Prostate gland (tissue), 2 donors: ENCODE data around the gene KDM4C.

Experiments
- CTCF ChIP-seq, 4 experiments: fragments of 200-600 bp in 2 of 4; fragments of 450-650 bp in 2 of 4; sonication (generic) in 2 of 4; IDR thresholded peaks; 1 replicate in 3 of 4; 2 replicates in 1 of 4; pipeline ENCODE4 v1.5.1; 2016 to 2019; ENCODE audit warnings: antibody characterized with exemption in 4 of 4, mild to moderate bottlenecking in 2 of 4, moderate library complexity in 2 of 4
- POLR2AphosphoS5 ChIP-seq: sonication (generic); formaldehyde crosslinking; IDR thresholded peaks from one replicate; pipeline ENCODE4 v1.6.1; 2017; ENCODE audit warnings: antibody characterized with exemption

- no peak for TF ChIP-seq CTCF (IDR thresholded peaks at IDR 0.05)
- TF ChIP-seq POLR2AphosphoS5 = no peak
Measured at GRCh38 chr9:6929441-6930215, 171.9 kb downstream of the KDM4C start.
